HS-5 (cell line): ENCODE data around the gene ATRN.

ENCODE experiments used
- DNase-seq: peaks from one replicate; pipeline ENCODE4 v3.0.0-alpha.2; 2012; ENCODE audit warnings: low read depth

Gene ATRN

DNA sequence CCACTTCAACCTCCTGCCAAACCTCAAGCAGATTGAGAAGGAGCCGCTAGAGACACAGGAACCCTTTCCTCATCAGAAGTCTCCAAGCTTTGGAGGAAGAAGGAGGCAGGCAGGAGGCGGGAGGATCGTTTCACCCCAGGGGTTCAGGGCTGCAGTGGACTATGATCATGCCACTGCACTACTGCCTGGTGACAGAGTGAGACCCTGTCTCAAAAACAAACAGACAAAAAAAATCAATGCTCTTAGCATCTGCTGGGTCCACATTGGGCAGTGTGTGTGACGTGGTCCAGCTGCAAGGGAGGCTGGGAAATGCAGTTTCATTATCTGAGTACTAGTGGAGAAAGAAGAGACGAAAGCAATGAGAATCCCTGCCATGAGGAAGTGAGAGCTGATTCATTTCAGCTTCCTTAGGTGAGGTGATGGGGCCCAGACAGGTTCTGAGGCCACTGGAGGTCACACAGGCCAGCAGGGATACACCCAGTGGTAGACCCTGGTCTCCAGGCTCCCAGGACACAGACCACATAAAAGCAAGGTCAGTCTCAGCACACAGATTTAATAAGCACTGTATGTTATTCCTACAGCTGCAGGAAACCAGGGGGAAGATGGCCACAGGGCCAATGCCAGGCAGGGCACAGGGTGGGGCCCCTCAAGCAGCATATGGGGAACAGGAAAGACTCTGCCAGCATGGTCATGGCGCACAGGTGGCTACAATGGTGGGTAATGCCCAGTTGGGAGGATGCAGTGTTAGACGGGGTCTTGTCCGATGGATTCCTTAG, 188.1 kb downstream of the ATRN start:
- DNase-seq, result no peak

DNA sequence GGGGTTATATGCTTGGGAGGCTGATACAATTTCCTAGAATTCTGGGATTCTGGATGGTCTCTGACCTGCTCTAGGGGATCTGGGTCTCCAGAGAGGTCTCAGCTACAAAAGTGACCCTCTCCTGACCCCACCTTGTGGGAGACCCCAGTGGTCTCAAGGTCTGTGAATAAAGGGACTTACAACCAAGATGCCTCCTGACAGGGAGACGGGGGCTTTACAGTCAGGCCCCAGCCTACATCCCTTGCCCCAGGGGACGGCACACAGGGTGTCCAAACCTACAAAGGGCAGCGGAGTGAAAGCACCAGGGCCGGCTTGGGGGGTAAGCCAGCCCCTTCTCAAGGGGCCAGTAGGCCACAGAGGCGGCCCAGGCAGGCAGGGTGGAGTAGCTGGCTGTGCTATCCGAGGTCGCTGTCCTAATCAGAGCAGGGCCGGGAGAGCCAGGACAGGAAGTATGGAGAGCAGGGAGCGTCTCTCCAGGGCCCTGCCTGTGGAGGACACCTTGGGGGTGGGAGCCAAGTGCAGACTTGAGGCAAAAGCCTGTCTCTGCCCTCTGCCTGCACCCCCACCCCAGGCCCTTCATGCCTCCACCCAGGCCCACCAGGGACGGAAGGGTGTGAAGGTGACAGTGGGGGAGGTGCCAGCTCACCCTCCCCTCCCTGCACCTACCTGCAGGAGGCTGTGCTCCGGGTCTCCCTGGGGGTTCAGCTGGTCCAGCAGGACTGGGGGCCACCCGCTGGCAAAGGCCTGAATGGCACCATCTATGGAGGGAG, 188.9 kb downstream of the ATRN start:
- DNase-seq, result no peak

DNA sequence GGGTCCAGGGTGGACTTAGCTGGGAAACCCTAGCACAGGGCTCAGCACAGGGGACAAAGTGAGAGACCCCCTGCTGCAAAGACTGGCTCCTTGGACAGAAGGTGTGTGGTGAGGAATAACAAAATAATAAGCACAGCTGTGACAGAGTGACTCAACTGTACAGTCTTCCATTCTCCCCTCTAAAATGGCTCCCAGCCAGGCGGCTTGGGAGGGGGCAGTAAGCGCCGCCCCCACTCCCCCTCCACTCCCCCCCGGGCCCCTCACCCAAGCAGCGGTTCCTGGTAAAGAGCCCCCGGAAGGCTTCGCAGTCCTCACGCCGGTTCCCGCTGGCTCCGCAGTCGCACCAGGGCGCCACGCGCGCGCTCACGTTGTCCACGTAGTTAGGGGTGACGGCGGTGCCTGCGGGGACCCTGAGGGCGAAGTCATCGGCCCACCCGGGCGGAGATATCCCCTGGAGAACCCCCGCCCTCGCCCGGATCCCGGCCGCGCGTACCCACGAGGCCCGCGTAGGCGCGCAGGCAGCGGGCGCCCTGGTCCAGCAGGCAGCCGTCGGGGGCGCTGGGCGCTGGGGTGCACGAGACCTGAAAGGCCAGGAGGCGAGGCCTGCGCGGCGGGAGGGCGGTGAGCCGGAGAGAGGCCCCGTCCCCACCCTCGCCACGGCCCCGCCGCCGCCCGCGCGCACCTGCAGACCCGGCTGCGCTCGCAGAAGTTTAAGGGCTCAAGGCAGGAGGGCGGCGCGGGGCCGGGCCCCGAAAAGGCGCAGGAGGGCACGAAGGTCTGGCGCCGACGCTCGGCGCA, 189.6 kb downstream of the ATRN start:
- DNase-seq, result no peak

DNA sequence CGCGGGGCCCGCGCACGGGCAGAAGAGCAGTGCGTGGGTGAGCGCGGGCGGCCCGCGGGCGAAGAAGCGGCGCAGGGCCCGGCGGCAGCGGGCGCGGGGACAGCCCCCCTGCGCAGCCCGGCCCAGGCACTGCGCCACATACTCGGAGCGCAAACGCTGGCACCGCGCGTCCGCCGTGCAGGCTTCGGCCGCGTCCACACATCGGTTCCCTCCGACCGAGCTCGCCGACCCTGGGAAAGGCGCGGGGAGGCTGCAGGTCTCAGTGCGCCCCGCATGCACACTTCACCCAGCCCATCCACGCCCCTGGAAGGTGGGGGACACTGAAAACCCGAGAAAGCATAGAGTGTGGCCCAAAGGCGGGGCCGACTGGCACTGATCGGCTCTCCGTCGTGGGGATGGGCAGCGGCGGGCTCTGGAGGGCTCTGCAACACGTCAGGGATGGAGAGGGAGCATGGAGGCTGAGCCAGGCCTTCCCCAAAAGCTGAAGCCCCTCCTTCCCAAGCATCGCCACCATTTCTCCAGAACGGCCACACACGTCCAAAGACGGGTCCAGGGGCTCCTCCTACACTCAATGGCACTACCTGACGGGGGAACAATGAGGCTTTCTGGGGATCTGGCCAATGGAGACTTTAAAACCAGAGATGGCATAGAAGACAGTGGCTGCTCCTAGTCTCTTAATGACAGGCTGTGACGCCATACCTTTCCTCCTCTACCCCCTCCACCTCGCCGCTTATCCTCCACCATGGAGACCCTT, 190.4 kb downstream of the ATRN start:
- DNase-seq, result no peak

DNA sequence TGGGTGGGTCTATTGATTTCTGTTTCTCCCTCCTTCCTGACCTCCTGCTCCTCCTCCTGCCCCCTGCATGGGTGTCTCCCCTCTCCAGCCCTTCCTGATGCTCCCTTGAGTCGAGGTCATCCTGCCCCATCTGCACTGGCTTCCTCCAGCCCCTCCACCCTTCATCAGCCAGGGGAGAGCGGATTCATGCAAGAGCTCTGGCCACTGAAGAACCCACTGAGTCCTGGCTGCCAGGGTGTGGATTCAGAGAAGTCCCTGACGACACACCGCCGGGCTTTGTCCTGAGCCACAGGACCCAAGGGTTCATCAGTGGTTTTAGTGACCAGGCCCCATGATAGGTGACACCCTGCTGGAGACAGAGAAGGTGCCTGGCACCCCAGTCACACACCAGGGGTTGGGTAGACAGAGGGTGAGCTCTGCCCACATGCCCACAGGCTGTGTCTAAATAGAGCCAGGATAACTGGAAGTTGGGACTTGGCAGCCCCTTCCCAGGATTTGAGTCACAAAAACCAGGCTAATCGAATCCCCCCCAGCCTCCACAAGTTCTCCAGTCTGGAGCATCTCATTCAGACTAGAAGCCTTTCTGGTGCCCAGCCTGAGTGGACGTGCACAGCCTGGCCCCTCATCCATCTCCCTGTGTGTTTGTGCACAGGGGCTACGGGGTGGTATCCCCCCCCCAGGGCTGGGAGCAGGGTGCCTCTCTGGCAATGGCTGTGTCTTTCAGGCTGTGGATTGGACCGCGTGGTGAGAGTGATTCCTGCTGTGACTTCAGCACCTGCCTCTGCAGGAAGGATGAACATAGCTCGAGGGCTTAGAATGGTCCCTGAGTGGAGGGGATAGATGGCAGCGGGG, 191.2 kb downstream of the ATRN start:
- no peak for DNase-seq

DNA sequence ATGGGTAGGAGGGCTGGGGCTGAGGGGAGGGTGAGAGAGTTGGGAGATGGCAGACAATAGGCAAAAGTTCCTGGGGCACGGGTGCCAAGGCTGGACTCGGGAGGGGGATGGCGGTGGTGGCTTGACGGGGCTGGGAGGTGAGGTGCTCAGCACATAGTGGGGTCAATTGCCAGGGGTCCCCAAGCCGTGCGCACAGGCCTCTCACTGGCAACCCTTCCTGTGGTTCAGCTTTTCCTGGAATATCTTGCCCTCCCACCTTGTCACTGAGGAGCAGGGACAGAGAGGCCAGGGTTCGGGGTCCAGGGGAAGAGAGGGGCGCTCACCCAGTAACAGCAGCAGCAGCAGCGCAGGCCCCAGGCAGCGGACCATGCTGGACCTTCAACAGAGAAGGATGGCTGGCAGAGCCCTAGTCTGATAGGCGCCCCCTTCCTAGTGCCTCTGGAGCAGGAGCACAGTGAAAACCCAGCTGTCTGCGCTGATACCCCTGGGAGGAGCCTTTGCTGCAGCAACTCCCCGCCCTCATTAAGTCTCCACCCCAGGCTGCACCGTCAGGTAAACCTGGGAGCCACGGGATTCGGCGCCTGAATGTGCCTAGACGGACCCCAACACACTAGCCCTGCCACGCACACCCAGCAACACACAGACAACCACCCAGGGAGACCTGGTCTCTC, 192.3 kb downstream of the ATRN start, which contains the start of gene GFRA4:
Gene GFRA4, minus strand, starts transcription at position 369 of the 671 bp plus-strand sequence. Its CDS starts 0 bp downstream, at position 369.
- DNase-seq, result no peak

DNA sequence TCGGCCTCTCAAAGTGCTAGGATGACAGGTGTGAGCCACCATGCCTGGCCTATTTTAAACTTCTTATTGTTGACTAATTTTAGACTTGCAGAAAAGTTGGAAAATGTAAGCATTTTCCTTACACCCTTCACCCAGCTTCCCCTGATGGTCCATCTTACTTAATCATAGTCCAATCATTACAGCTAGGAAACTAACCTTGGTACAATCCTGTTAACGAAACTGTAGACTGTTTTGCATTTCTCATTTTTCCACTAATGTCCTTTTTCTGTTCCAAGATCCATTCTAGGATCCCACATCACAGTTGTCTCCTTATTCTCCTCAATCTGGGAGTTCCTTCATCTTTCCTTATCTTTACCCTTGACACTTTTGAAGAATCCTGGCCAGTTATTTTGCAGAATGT, 193.0 kb downstream of the ATRN start:
- DNase-seq, result no peak

DNA sequence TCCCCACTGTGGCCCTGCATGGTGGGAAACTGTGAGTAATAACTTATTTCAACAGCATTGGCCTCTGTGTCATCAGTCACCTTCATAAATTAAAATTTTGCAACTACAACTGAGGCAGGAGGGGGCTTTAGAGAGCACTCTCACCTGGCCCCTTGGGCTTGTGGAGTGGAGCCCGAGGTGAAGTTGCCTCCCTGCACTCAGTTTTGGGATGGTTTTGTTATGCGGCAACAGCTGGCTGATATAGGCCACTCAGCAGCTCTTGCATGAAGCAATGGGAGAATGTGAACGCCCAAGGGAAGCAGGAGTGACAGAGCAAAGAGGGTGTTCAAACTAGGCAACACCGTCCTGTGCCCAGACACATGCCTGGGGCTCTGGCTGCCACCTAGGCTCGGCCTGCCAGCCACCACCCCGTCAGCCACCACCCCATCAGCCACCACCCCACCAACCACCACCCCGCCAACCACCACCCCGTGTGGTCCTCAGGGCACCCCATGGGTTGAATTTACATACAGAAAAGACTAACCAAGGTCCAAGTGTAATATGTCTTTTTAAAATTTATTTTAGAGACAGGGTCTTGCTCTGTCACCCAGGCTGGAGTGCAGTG, 196.7 kb downstream of the ATRN start:
- DNase-seq, result no peak

DNA sequence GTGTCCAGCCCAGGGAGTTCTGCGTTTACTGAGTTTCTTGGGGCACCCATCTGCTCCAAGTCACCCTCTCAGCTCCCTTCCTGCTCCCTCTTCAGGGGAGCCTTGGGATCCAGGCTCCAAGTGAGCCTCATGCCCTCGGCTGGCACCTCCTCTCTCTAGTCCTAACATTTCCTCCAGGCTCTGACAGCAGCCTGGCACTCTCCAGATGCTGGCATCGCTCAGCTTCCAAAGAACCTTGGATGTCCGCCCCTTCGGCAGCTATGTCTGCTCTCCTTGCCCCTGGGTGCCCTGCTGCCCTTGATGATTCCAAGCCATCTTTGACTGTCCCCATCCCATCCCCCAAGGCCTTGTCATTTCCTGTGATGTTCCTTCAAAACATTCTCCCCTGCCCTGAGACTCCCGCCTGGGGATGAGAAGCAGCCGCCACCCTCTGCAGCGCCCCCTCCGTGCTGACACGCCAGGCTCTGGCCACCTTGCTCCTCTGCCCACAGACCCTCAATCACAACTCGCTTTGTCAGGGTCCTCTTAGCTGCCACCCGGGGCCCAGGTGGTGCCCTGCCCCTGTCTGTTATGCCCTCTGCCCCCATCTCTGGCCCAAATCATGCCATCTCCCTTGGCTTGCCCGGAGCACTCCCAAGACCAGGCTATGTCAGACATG, 199.0 kb downstream of the ATRN start:
- no peak for DNase-seq

DNA sequence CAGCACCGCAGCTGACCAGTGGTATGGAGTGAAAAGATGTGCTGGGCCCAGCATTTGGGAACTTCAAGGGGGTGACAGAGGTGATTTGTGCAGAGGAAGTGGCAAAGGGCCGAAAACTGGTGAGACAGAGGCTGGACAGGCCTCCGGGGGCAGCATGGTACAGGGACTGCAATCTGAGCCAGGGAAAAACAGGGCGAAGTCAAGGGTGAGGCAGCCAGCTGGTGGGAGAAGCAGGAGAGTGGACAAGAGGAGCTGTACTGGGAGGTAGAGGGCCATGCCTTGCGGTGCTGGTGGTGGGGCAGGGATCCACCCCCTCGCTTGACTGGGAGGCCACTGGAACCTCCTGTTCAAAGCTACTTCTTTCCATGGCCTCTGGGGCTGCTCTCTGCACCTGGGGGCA, 199.7 kb downstream of the ATRN start:
- DNase-seq, result no peak

DNA sequence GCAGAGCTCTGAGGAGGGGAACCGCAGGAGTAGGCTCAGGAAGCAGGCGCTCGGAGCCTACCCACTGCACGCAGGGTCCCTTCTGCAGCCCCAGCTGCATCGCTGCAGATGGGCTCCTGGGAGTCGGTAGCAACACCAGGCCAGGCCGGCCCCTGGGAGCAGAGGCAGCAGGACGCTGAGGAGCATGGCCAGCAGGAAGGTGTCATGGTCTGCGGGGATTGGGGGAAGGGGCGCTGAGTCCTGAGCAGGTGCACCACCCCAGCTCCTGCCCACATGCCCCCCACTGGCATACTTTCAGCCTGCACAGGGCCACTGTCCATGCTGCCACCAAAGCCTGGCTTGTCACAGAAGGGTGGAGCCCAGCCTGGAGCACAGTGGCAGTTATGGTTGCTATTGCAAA, 200.1 kb downstream of the ATRN start:
- no peak for DNase-seq

DNA sequence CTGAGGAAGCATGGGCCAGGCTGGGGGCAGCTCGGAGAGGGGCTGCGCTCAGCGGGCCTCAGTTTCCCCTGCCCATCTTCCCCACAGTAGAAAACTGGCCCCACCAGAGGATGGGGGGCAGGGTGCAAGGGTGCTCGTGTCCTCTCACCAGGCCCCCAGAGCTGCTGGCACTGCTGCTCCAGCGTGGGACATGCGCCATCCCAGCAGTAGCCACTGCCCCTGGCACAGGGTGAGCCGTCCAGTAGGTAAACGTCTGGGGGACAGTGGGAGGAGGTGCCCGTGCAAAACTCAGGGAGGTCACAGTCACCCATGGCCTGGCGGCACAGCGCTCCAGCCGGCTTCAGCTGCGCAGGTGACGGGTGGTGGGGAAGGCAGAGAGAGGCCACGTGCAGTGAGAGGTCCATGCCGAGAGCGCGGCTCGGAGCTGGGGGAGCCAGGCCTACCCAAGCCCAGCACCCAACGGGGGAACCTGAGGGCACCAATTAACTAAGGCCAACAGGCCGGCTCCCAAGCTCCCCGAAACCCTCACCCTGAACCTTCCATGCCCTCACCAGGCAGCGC, 201.2 kb downstream of the ATRN start:
- no peak for DNase-seq

DNA sequence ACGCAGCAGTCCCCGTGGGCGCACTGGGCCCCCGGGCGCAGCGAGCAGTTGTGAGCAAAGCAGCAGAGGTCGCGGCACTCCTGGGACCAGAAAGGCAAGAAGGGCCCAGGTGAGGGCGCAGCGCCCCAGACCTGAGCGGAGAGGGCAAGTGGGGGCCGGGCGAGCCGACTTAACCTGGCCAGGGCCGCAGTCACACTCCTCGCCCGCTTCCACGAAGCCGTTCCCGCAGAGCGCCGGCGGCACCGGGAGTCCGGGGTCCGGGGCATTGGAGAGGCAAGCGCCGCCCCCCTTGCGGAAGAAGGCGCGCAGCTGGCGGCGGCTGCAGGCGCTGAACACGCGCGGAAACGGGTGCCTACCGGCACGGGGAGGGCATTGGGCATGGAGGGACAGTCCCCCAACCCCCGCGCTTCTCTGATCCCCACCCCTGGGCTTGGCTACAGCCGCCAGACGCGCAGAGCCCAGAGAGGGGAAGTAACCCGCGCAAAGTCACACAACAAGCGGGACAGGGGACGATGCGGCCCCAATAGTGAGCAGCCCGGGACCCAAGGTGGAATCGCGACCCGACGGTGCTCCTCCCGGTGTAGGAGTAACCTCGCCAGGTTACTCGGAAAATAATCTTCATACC, 201.8 kb downstream of the ATRN start:
- DNase-seq, result no peak

DNA sequence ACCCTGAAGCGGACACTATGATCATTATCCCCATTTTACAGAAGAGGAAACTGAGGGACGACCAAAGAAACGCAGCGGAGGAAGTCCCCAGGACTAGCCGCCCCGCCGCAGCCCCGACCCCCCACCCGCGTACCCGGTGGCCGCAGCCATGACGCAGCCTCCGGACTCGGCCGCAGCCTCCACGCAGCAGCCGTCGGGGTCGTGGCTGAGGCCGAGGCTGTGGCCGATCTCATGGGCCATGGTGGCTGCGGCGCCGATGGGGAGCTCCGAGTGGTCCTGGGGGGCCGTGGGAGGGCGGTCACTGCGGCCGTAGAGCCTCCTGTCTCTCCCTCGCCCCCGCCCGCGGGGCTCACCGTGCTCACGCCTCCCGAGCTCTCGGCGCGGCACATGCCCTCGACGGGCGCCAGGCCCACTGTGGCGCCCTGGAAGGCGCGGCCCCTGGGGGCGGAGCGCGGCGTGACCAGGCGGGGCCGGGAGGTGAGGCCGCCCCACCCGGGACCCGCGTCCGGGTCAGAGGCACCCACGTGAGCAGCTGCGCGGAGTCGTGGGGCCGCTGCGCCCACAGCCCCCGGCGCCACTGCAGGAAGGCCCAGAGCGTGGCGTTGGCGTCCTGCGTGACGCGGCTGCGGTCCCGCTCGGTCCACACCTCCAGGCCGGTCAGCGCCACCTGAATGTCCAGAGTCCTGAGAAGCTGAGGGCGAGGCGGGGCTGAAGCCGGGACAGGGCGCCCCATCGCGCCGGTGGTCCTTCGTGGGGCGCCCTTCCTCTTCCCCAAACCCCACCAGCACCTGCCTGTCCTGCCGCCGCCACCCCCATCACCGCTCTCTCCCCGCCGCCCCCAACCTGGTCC, 202.6 kb downstream of the ATRN start:
- no peak for DNase-seq

DNA sequence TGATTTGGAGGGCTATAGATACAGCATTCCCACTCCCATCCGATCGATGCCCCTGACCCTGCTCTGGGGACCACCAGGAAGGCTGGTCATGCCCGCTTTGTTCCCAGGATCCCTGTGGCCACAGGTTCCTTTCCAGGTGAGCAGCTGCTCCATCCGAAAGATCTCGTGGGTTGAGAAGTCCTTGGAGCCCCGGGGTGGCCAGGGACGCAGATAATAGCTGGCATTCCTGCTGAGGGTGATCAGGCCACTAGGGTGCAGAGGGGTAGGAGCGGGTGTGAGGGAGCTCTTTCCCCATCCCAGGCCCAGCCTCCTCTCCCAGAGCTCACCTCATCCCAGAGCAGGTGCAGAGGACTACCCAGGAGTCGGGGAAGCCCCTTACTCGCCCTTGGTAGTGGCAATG, 203.6 kb downstream of the ATRN start:
- no peak for DNase-seq

DNA sequence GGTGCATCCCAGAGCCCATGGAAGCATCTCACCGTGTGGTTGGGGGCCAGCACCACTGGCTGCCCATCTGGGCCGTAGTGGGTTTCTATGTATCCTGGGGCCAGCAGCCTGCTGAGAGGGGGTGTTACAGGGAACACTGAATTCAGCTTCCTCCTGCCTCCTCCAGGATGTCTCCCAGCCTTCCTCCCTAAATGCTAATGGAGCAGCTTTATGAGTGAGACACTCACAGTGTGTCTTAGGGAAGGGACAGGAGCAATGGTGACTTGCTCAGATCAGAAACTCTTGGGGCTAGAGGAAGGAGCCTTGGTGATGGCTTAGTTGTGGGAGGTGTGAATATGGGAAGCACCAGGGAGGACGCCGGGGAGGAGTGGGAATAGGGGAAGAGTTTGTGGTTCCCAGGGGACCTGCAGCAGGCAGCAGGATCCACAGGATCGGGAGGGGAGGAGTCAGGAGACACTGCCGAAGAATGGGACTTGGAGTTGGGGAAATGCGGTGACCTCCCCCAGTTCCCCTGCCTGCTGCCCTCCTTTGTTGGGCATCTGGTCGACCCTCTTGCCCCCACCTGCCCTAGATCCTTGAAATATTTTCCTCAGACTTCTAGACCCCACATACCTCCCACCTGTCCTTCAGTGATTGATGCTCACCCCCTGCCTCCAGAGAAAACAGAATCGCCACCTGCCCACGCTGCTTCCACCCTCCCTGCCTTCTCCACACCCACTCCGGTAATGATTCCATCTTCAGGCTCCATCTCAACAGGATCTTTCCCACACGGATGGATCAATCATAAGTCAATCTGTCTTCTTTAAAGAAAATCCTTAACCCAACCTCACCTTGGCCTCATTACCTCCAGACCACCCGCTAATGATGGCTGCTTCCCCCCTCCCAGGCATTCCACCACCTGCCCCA, 204.4 kb downstream of the ATRN start:
- DNase-seq, result no peak

DNA sequence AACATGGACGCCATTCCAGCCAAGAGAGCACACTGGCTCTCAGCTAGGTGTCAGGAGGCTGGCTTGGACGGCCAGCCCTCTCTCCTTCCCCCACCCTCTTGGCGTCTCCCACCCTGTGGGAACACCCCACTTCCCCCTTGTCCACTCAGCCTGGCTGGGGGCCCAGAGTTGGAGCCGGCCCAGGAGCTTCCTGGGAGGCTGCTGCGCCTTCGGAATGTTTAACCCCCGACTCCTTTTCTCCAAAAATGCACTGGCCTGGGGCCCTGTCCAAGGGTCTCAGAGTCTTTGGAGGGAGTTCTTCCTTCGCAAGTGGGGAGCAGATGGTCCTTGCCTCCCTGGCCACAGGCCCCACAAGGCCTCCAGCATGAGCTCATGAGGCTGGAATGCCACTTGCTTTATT, 206.9 kb downstream of the ATRN start:
- no peak for DNase-seq
